ENCODE results near the gene TAOK1.
"Not testable (repeated sequence)": the region's sequence is repeated elsewhere in the genome, so short reads cannot be mapped to it uniquely, and the experiment has no call there.

TAOK1 gene

DNA sequence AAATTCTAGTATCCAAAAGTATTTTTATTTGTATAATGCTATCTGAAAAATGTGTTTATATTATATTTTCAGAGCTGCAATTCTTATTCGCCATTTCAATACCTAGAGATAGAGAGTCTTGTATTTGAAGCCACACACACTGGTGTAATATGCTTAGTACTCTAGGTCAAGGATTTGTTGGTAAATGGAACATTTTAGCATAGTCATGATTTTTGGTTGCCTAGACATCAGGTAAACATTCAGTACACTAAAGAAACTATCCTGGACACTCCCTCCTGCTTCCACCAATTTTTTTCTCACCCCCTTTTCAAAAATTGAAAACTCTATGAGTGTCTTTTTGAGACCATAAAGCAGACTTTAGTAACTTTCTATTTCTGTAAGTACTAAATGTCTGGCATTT, 155.9 kb downstream of the TAOK1 start:
- no peak for DNase-seq (ENCODE audit: low read depth, low spot score)

DNA sequence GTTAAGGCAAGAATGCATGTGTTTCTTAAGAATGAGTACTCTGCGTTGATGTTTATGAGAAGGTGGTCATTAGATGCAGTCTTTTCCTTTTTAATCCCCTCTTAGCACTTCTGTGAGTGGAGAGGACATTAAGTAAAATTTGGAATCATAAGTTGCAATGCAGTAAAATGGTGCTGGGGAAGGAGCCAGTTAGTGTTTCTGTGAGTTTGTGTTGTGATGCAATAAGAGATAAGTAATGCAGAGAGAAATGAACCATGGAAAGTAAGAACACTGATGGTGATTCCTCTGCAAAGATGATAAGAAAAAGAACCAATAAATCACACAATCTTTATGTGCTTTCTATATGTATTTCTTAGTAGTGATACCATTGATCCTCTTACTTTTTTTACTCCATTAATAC, 156.7 kb downstream of the TAOK1 start:
- no peak for DNase-seq (ENCODE audit: low read depth, low spot score)

GRCh38 chr17:29549177-29549923, 159.2 kb downstream of the TAOK1 start:
- no peak for DNase-seq (ENCODE audit: low read depth, low spot score)

- no peak for DNase-seq (ENCODE audit: low read depth, low spot score)
Measured at GRCh38 chr17:29555840-29556239, 165.7 kb downstream of the TAOK1 start.

- DNase-seq (ENCODE audit: low read depth, low spot score), result no peak
Measured at GRCh38 chr17:29557085-29557738, 167.0 kb downstream of the TAOK1 start.

GRCh38 chr17:29557739-29558116, 167.6 kb downstream of the TAOK1 start:
- DNase-seq (ENCODE audit: low read depth, low spot score), result no peak

DNA sequence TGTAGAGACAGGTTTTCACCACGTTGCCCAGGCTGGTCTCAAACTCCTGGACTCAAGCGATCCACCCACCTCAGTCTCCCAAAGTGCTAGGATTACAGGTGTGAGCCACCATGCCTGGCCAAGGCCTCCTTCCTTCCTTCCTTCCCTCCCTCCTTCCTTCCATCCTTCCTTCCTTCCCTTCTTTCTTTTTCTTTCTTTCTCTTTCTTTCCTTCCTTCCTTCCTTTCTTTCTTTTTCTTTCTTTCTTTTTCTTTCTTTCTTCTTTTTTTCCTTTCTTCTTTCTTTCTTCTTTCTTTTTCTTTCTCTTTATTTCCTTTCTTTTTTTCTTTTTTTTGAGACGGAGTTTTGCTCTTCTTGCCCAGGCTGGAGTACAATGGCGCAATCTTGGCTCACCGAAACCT, 168.0 kb downstream of the TAOK1 start:
- DNase-seq (ENCODE audit: low read depth, low spot score), result not testable (repeated sequence)

DNA sequence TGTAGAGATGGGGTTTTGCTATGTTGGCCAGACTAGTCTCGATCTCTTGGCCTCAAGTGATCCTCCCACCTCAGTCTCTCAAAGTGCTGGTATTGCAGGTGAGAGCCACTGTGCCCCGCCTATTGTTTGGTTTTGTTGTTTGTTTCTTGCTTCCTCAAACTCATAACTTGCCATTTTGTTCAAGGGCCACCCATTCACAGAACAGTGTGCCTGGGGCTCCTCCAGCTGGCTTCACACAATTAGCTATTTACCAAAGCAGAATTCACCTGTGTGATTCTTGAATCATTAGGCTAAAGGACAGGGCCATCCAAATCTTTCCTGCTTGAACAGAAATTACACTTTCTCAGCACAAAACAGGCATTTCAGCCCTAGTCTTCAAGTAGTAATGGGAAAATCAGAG, 169.5 kb downstream of the TAOK1 start:
- no peak for DNase-seq (ENCODE audit: low read depth, low spot score)

DNA sequence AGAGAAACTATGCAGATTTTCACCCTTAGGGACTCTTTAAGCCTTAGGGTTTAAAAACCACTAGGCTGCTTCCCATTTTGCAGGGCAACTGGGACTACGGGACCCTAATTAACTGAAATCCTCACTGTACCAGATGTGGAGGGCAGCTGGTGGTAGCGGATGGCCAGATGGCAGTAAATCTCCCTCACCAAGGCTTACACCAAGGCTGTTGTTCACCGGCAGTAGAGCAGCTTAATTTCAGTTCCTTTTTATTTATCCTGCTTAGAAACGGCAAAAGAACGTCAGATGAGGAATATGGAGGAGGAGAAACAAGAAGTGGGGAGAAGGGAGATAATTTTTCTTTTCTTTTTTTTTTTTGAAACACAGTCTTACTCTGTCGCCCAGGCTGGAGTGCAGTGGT, 170.2 kb downstream of the TAOK1 start:
- no peak for DNase-seq (ENCODE audit: low read depth, low spot score)

- no peak for DNase-seq (ENCODE audit: low read depth, low spot score)
Measured at GRCh38 chr17:29561554-29562517, 171.7 kb downstream of the TAOK1 start.

DNA sequence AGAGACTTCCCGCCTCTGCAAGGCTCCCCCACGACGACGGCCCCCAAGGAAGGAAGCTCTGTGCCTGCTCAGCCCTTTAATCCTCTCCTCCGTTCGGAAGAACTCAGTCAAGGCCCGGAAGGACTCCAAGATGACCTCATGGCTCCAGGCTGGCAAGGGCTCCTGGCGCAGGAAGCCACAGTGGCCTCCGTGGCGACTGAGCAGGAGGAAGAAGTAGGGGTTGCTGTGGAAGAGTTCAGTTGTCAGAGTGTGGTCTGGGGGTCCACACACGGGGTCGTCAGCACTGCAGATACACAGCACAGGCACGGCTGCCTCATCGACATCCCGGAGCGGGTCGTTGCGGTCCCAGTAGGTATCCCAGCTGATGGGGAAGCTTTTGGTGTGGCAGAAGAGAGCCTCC, 172.5 kb downstream of the TAOK1 start:
- no peak for DNase-seq (ENCODE audit: low read depth, low spot score)

GRCh38 chr17:29563816-29564215, 173.7 kb downstream of the TAOK1 start:
- no peak for DNase-seq (ENCODE audit: low read depth, low spot score)

GRCh38 chr17:29565643-29566472, 175.7 kb downstream of the TAOK1 start:
- DNase-seq (ENCODE audit: low read depth, low spot score), result no peak

GRCh38 chr17:29566473-29567303, 176.5 kb downstream of the TAOK1 start, which contains the start of gene ABHD15:
ABHD15 (minus strand) TSS chr17:29567037; CDS start chr17:29566966, 71 bp downstream.
- no peak for DNase-seq (ENCODE audit: low read depth, low spot score)

DNA sequence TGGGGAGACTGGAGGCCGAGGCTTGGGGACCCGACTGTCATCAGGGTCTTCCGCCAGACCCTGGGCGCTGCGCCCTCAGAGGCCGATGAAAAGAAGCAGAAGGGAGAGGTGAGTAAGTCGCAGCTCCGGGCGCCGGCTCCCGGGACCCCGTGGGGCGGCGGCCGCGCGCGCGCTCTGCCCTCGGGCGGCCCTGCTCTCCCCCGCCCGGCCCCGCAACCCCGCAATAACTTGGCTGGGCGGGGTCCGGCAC, 177.1 kb downstream of the TAOK1 start:
- no peak for DNase-seq (ENCODE audit: low read depth, low spot score)

DNA sequence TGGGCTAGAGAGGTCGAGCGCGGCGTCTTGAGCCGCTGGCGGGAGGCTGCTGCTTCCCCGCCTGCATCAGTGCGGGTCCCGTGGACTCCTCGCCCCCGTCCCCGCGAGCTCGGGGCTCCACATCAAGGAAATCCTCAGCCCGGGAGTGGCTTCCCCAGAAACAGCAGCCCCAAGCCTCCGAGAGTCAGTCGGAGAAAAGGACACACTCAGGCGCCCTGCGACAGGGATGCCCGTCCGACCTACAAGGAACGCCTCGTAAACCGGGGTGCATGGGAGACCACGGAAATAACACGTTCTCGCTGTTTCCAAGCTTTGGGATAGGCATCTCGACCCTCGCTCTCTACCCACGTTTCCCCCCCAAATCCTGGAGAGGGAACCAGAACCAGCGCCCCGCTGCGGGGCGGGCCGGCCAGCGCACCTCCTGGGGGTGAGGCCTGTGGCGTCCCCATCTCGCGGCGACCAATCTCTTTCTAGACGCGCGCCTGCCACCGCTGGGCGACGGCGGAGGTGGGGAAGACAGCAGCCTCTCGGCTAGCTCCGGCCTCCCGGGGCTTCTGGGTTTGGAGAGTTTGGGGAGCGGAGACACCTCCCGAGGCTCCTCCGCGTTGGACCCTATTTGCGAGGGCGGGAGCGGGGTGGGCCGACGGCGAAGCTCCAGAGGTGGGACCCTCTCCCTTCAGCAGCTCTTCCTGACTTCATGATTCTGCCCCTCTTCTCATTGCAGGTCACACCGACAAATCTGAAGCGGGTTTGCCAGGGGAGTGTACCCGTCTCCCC, 177.6 kb downstream of the TAOK1 start:
- no peak for DNase-seq (ENCODE audit: low read depth, low spot score)

DNA sequence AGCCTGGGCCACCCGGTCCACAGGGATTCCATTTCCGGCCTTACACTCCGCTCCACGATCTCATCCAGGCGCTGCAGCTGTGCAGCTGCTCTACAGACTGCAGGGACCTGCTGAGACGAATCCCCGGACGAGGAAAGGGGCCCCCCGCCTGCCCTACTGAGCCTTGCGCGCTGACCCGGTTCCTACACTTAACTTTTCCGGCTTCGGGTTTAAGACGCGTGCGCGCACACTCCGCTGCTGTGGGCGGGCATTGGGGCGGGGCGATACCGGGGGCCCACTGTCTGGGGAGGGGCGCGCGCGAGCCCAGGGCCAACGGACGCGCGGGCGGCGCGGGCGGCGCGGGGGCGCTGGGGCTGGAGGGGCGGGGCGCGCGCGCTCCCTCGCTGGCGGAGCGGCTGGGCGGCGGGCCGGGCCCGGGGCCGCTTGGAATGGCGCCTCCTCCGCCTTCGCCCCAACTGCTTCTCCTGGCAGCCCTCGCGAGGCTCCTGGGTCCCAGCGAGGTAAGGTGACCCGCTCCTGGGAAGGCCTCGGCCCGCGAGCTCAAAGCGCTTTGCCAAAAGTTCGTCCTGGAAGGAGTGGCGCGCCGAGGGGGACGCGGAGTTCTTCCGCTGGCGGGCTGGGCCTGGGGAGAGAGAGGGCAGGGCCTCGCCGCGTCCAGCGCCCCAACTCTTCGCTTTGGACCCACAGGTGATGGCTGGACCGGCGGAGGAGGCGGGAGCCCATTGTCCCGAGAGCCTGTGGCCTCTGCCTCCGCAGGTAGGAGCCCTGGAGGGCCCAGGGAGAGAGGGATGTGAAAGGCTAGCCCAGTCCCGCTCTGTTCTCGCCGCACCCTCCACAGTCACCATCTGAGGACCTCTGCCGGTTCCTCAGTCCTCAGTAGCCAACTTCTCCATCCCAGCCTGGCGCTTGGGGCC, 178.4 kb downstream of the TAOK1 start, which contains the start of gene TP53I13:
TP53I13 (plus strand) TSS at position 371 of the 914 bp plus-strand sequence; CDS start at position 429, 58 bp downstream.
- DNase-seq (ENCODE audit: low read depth, low spot score), result no peak

DNA sequence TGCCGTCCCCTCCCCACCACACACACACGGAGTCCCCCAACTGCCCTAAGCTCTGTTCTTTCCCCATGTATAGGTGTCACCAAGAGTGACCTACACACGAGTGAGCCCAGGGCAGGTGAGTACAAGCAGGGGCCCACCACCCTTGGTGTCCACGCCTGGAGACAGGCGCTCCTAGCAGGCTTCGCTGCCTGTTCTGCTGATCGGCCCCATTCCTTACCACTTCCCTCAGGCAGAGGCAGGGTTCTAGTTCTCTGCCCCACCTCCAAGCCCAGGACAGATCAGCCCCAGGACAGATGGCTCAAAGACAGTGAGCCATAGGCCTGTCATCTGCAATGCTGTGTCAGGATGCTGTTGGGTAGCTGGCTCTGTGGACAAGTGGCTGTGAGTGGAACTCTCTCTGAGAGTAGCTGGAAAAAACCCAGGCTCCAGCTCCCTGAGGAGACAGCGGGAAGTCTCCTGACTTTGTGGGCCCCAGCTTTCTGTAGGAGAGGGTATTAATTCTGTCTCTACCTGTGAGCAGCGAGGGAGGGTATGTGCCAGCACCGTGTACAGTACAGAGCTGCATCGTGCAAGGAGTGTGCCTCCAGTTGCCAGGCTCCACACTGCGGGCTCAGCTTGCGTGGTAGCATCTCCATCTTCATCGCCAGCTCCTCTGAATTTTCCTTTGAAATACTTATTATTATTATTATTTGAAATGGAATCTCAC, 179.2 kb downstream of the TAOK1 start:
- no peak for DNase-seq (ENCODE audit: low read depth, low spot score)
